NT2/D1 (cell line): ENCODE data around the gene DCAF12L1.

Source experiments
- DNase-seq: peaks from one replicate; pipeline ENCODE4 v3.0.0-alpha.2; 2011; ENCODE audit warnings: low read depth, low spot score
- H3K27me3 ChIP-seq: 2 replicates; pipeline ENCODE4 v1.6.0; 2011; ENCODE audit warnings: mild to moderate bottlenecking; ENCODE audit not compliant: insufficient read length, insufficient read depth
- H3K36me3 ChIP-seq: 2 replicates; pipeline ENCODE4 v1.6.1; 2011; ENCODE audit warnings: mild to moderate bottlenecking, low read length, mixed read lengths; ENCODE audit not compliant: insufficient read depth, insufficient read length
- H3K4me1 ChIP-seq: 2 replicates; pipeline ENCODE4 v1.5.1; 2011; ENCODE audit not compliant: insufficient read depth, insufficient read length
- H3K4me3 ChIP-seq: 2 replicates; pipeline ENCODE4 v1.5.1; 2011; ENCODE audit warnings: low read depth; ENCODE audit not compliant: insufficient read length
- H3K9ac ChIP-seq: 2 replicates; pipeline ENCODE4 v1.6.0; 2011; ENCODE audit warnings: low read depth; ENCODE audit not compliant: insufficient read length
- H3K9me3 ChIP-seq: 2 replicates; pipeline ENCODE4 v1.5.1; 2011; ENCODE audit warnings: mild to moderate bottlenecking, low read length; ENCODE audit not compliant: insufficient read depth
- SUZ12 ChIP-seq: IDR thresholded peaks from 2 replicates; pipeline ENCODE4 v1.6.1; 2011; ENCODE audit not compliant: insufficient read length, insufficient read depth; ENCODE audit errors: extremely low read depth
- YY1 ChIP-seq: IDR thresholded peaks from 2 replicates; pipeline ENCODE4 v1.6.1; 2011; ENCODE audit not compliant: insufficient read length, insufficient read depth
- ZNF274 ChIP-seq: IDR thresholded peaks from 2 replicates; pipeline ENCODE4 v1.6.1; 2011; ENCODE audit warnings: mild to moderate bottlenecking, low read depth, low read length

The DCAF12L1 gene

GRCh38 chrX:126552313-126553022 is at the start of gene DCAF12L1:
Gene DCAF12L1, minus strand, starts transcription at chrX:126552814. Its CDS starts 206 bp downstream, at chrX:126552608.
- H3K4me3 ChIP-seq, result no peak within 1 kb of the TSS
- no peaks in the 10 kb centered on the region for H3K36me3 ChIP-seq
- H3K9ac ChIP-seq, result no peak within 1 kb of the TSS
- H3K27me3 ChIP-seq, result no peaks in the 10 kb centered on the region
- H3K9me3 ChIP-seq, result no peaks in the 10 kb centered on the region
- no peak for TF ChIP-seq SUZ12
- TF ChIP-seq YY1, result no peak
- TF ChIP-seq ZNF274, result no peak
- DNase-seq, result no peak
- H3K4me1 ChIP-seq, result no peaks in the 10 kb centered on the region

GRCh38 chrX:126580877-126581276 is 28.3 kb upstream of the DCAF12L1 start:
- Histone ChIP-seq H3K9ac (no peak overlapping the region), H3K4me3 (no peak overlapping the region), H3K9me3 (no peaks in the 10 kb centered on the region), H3K27me3 (no peaks in the 10 kb centered on the region), H3K4me1 (no peaks in the 10 kb centered on the region), H3K36me3 (no peaks in the 10 kb centered on the region)
- TF ChIP-seq ZNF274 (no peak), SUZ12 (no peak), YY1 (no peak)
- no peak for DNase-seq

DNA sequence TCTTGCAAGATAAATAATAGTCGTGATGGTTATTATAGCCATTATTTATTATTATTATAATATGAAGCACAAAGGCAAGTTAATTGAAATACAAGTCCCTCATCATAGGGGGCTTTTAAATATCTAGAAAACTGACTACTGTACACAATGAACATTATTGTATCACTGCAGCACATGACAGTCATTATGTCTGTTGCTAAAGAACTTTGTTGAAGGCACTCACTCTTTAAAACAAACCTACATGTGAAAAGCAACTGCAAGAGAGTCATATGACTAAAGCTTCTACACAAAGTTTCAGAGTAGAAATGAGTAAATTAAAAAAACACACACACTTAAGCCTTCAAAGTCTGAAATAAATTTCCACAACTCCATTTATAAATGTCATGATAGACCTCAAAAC is 23.3 kb upstream of the DCAF12L1 start:
- Histone ChIP-seq H3K9me3 (no peaks in the 10 kb centered on the region), H3K4me1 (no peaks in the 10 kb centered on the region), H3K27me3 (no peaks in the 10 kb centered on the region), H3K9ac (no peak overlapping the region), H3K4me3 (no peak overlapping the region), H3K36me3 (no peaks in the 10 kb centered on the region)
- DNase-seq, result no peak
- TF ChIP-seq YY1 (no peak), SUZ12 (no peak)

DNA sequence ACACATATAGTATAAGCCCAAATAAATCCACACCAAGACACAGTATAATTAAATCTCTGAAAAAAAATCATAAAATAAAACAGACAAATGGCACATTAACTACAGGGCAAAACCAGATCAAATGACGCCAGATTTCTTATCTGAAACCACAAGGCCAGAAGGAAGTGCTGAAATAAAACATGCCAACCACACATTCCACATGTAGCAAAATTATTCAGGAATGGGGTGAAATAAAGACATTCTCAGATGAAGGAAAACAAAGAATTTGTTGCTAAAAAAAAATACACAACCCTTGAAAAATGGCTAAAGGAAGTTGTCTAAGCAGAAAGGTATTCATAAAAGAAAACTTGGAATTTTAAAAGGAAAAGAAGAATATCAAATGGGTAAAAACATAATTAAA is 4.5 kb upstream of the DCAF12L1 start:
- Histone ChIP-seq H3K9ac (no peak overlapping the region), H3K4me3 (no peak overlapping the region), H3K27me3 (no peaks in the 10 kb centered on the region), H3K9me3 (no peaks in the 10 kb centered on the region), H3K36me3 (no peaks in the 10 kb centered on the region), H3K4me1 (no peaks in the 10 kb centered on the region)
- DNase-seq, result no peak
- no peak for TF ChIP-seq YY1
- no peak for TF ChIP-seq SUZ12

GRCh38 chrX:126551725-126552312 is 795 bp downstream of the DCAF12L1 start:
- Histone ChIP-seq H3K9me3 (no peaks in the 10 kb centered on the region), H3K36me3 (no peaks in the 10 kb centered on the region), H3K9ac (no peak overlapping the region), H3K4me1 (no peaks in the 10 kb centered on the region), H3K4me3 (no peak overlapping the region), H3K27me3 (no peaks in the 10 kb centered on the region)
- DNase-seq, result no peak
- TF ChIP-seq ZNF274 (no peak), SUZ12 (no peak), YY1 (no peak)

DNA sequence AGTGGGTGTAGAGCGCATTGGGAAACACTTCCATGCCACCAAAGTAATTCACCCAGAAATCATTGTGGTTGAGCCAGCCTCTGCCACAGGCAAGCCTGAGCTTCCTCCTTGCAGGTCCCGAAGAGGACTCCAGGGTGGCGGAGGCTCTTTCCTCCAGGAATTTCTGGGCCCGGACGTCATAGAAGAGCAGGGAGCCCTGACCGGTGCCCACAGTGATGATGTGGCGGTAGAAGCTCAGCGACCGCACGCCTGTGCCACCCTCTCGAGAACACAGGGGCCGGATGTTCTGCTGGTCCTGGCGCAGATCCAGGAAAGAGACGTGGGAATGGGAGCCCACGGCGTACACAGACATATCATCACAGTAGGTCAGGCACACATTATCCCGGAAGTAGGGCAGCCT is 1.3 kb downstream of the DCAF12L1 start:
- Histone ChIP-seq H3K4me3 (no peak overlapping the region), H3K9ac (no peak overlapping the region), H3K4me1 (no peaks in the 10 kb centered on the region), H3K9me3 (no peaks in the 10 kb centered on the region), H3K27me3 (no peaks in the 10 kb centered on the region), H3K36me3 (no peaks in the 10 kb centered on the region)
- TF ChIP-seq ZNF274 (no peak), YY1 (no peak), SUZ12 (no peak)
- no peak for DNase-seq

DNA sequence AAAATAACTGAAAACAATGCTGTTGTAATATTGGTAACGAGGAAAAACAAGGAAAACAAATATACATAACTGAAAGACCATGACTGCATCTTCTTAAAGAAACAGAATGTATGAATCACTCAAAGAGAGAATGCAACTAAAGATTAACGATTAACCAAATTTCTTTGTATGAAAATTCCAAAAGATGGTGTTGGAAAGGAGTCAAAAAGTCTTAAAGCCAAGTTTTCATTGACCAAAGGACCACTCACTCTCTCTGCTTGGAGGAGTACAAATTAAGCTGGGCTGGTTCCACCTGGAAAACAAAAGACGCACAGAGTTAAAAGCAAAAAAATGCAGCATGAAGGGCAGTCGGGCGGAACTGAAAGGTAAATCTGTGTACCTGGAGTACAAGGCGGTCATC is 1.8 kb downstream of the DCAF12L1 start:
- H3K36me3 ChIP-seq, result no peaks in the 10 kb centered on the region
- TF ChIP-seq YY1 (no peak), SUZ12 (no peak)
- H3K27me3 ChIP-seq, result no peaks in the 10 kb centered on the region
- H3K9me3 ChIP-seq, result no peaks in the 10 kb centered on the region
- no peaks in the 10 kb centered on the region for H3K4me1 ChIP-seq
- H3K9ac ChIP-seq, result no peak overlapping the region
- H3K4me3 ChIP-seq, result no peak overlapping the region
- no peak for DNase-seq
